ENCODE data around the gene VKORC1L1.

Gene VKORC1L1

GRCh38 chr7:65974876-65975275 is 102.0 kb downstream of the VKORC1L1 start:
- Mint-ChIP-seq H3K4me3 (no peak overlapping the region), H3K27me3 (ENCODE audit: low read depth) (no peaks in the 10 kb centered on the region), H3K9me3 (no peaks in the 10 kb centered on the region), H3K27ac (no peak overlapping the region), H3K36me3 (ENCODE audit: low read depth) (peaks cover 40% of the 10 kb centered on the region), H3K4me1 (no peaks in the 10 kb centered on the region)
- TF ChIP-seq, protein P1, sequence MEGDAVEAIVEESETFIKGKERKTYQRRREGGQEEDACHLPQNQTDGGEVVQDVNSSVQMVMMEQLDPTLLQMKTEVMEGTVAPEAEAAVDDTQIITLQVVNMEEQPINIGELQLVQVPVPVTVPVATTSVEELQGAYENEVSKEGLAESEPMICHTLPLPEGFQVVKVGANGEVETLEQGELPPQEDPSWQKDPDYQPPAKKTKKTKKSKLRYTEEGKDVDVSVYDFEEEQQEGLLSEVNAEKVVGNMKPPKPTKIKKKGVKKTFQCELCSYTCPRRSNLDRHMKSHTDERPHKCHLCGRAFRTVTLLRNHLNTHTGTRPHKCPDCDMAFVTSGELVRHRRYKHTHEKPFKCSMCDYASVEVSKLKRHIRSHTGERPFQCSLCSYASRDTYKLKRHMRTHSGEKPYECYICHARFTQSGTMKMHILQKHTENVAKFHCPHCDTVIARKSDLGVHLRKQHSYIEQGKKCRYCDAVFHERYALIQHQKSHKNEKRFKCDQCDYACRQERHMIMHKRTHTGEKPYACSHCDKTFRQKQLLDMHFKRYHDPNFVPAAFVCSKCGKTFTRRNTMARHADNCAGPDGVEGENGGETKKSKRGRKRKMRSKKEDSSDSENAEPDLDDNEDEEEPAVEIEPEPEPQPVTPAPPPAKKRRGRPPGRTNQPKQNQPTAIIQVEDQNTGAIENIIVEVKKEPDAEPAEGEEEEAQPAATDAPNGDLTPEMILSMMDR (IDR thresholded peaks at IDR 0.05; ENCODE audit: unreplicated experiment in 3 of 3): no peak

DNA sequence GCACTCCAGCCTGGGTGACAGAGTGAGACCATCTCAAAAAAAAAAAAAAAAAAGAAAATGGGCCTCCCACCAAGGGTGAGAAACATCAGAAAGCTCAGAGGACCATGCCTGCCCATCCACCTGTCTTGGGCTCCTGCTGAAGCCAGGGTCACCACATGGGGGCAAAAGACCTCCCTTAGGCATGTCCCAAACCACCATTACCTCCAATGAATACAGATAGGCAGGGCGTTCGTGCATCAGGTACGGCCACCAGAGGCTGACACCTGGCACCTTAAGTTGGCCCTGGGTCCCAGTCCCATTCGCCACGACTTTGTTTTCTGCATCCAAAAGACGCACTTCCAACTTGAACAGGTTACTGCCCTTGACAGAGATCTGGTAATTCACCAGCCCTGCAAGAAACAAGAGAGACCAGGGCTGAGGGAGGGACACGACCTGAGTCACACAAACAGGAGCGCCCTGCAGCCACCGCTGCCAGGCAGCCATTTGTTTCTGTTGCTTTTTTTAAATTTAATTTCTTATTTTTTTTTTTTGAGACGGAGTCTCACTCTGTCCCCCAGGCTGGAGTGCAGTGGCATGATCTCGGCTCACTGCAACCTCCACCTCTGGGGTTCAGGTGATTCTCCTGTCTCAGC is 103.1 kb downstream of the VKORC1L1 start:
- Mint-ChIP-seq H3K9me3 (no peaks in the 10 kb centered on the region), H3K27ac (no peak overlapping the region), H3K4me3 (no peak overlapping the region), H3K4me1 (no peaks in the 10 kb centered on the region), H3K27me3 (ENCODE audit: low read depth) (no peaks in the 10 kb centered on the region), H3K36me3 (ENCODE audit: low read depth) (peaks cover 31% of the 10 kb centered on the region)
- TF ChIP-seq, protein P1 (IDR thresholded peaks at IDR 0.05; ENCODE audit: unreplicated experiment in 3 of 3): no peak

- Mint-ChIP-seq H3K36me3 (ENCODE audit: low read depth) (peaks cover 28% of the 10 kb centered on the region), H3K27me3 (ENCODE audit: low read depth) (no peaks in the 10 kb centered on the region), H3K9me3 (no peaks in the 10 kb centered on the region), H3K4me3 (peak overlapping the region in 1 of 3 experiments; percentile 62), H3K4me1 (no peaks in the 10 kb centered on the region), H3K27ac (peak overlapping the region in 1 of 3 experiments; percentile 37)
- TF ChIP-seq, protein P1 (IDR thresholded peaks at IDR 0.05; ENCODE audit: unreplicated experiment in 3 of 3): no peak
Observed at GRCh38 chr7:65976659-65977196, 103.9 kb downstream of the VKORC1L1 start.

- no peaks in the 10 kb centered on the region for H3K9me3 Mint-ChIP-seq
- peak overlapping the region; percentile 35 to 64 (median 60) for H3K4me3 Mint-ChIP-seq
- H3K36me3 Mint-ChIP-seq (ENCODE audit: low read depth): peaks cover 13% of the 10 kb centered on the region
- H3K4me1 Mint-ChIP-seq: no peaks in the 10 kb centered on the region
- no peaks in the 10 kb centered on the region for H3K27me3 Mint-ChIP-seq (ENCODE audit: low read depth)
- TF ChIP-seq, protein P1 (IDR thresholded peaks at IDR 0.05; ENCODE audit: unreplicated experiment in 3 of 3): no peak
- H3K27ac Mint-ChIP-seq: no peak overlapping the region
Observed at GRCh38 chr7:65978891-65979582, 106.2 kb downstream of the VKORC1L1 start.

DNA sequence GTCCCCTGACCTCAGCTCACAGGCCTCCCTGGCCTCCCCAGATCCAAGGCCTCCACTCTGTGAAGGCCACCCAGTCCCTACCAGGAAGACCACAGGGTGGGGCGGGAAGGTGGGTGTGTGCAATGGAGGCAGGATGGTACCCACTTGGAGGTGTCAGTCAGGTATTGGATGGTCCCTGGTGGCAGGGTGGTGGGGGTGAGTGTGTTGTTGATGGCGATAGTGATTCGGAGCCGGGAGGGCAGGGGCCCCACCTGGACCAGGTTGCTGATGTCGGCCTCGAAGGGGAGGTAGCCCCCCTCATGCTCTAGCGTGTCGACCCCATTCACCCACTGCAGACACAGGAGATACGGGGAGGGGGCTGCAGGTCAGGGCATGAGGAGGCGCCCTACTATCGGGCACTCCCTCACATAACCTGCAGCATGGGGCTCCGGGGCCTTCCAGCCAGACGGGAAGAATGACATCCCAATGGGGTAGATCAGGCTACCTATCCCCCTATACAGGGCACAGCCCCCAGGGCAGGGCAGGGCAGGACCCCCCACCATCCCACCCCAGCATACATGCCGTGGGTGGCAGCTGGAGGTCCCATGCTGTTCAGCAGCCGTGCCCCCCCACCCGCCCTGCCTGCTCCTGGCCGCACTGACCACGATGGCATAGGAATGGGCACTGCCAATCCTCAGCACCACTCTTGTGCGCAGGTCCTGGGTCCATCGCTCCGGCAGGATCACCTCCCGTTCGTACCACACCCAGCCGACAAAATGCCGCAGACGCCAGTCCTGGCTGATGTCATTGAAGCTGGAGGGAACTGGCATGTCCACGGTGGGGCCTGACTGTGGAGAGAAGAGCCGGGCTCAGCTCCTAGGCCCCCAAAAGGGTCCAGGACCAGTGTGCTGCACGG is 107.0 kb downstream of the VKORC1L1 start:
- TF ChIP-seq, protein P1 (IDR thresholded peaks at IDR 0.05; ENCODE audit: unreplicated experiment in 3 of 3): no peak
- H3K4me1 Mint-ChIP-seq: no peaks in the 10 kb centered on the region
- H3K9me3 Mint-ChIP-seq: no peaks in the 10 kb centered on the region
- H3K27ac Mint-ChIP-seq: no peak overlapping the region
- peak overlapping the region; percentile 74 to 81 (median 79) for H3K4me3 Mint-ChIP-seq
- H3K27me3 Mint-ChIP-seq (ENCODE audit: low read depth): no peaks in the 10 kb centered on the region
- H3K36me3 Mint-ChIP-seq (ENCODE audit: low read depth): peaks cover 12% of the 10 kb centered on the region
